Activated gamma-delta T cell (primary cell): ENCODE results near the gene ZNF335.
"Not testable (repeated sequence)": the region's sequence is repeated elsewhere in the genome, so short reads cannot be mapped to it uniquely, and the experiment has no call there.

ENCODE experiments used
- DNase-seq: peaks from one replicate; lab custom pipeline; 2025; lab: John Stamatoyannopoulos, UW

The ZNF335 gene

GRCh38 chr20:45972500-45973183, 639 bp upstream of the ZNF335 start:
- DNase-seq: no peak

- peak; percentile 36 for DNase-seq
Measured at GRCh38 chr20:45971425-45971674, 653 bp downstream of the ZNF335 start.

GRCh38 chr20:45970646-45971424, 1.2 kb downstream of the ZNF335 start:
- peak; percentile 36 for DNase-seq

GRCh38 chr20:45969712-45970634, 2.0 kb downstream of the ZNF335 start:
- DNase-seq: no peak

- DNase-seq: no peak
Measured at GRCh38 chr20:45968801-45969711, 2.9 kb downstream of the ZNF335 start.

GRCh38 chr20:45968081-45968671, 3.8 kb downstream of the ZNF335 start:
- no peak for DNase-seq

- DNase-seq: no peak
Measured at GRCh38 chr20:45967551-45968080, 4.4 kb downstream of the ZNF335 start.

GRCh38 chr20:45965169-45966002, 6.6 kb downstream of the ZNF335 start:
- DNase-seq: no peak

GRCh38 chr20:45964006-45964400, 8.0 kb downstream of the ZNF335 start:
- no peak for DNase-seq

- no peak for DNase-seq
Measured at GRCh38 chr20:45963059-45964005, 8.7 kb downstream of the ZNF335 start.

- DNase-seq: no peak
Measured at GRCh38 chr20:45962031-45962755, 9.8 kb downstream of the ZNF335 start.

- no peak for DNase-seq
Measured at GRCh38 chr20:45959956-45960630, 11.9 kb downstream of the ZNF335 start.

- no peak for DNase-seq
Measured at GRCh38 chr20:45959126-45959525, 12.9 kb downstream of the ZNF335 start.

GRCh38 chr20:45958593-45958992, 13.4 kb downstream of the ZNF335 start:
- DNase-seq: no peak

GRCh38 chr20:45957021-45957941, 14.7 kb downstream of the ZNF335 start:
- no peak for DNase-seq

- DNase-seq: not testable (repeated sequence)
Measured at GRCh38 chr20:45956326-45956725, 15.7 kb downstream of the ZNF335 start.
